K562 (cell line): ENCODE measurements around the gene USP32. TPM values are rescaled to one million over a fixed set of nuclear protein-coding genes. Genes with fewer than 3 reads are reported as not detected.

Source experiments
- BRCA1 ChIP-seq, 2 experiments: fragments of 450-650 bp in 1 of 2; sonication (generic) in 1 of 2; formaldehyde crosslinking in 1 of 2; IDR thresholded peaks; 2 replicates each; pipeline versions ENCODE4 v1.5.0 to v1.6.1; 2017 to 2020; ENCODE audit warnings: mild to moderate bottlenecking in 1 of 2, missing genetic modification reagents in 1 of 2
- FOSL1 ChIP-seq: fragments of 200-800 bp; sonication (Bioruptor generic); conservative IDR thresholded peaks from 2 replicates; pipeline ENCODE4 v1.6.1; 2016; ENCODE audit warnings: missing genetic modification characterization, missing compliant biosample characterization
- GABPA ChIP-seq: fragments of 200-800 bp; sonication (Bioruptor generic); conservative IDR thresholded peaks from 2 replicates; pipeline ENCODE4 v1.6.1; 2016; ENCODE audit warnings: low read depth, missing genetic modification characterization, missing compliant biosample characterization
- KHSRP ChIP-seq: fragments of 450-650 bp; IDR thresholded peaks from 2 replicates; pipeline ENCODE4 v1.6.1; 2017
- MTA1 ChIP-seq: fragments of 450-650 bp; IDR thresholded peaks from 2 replicates; pipeline ENCODE4 v1.6.1; 2017; ENCODE audit warnings: borderline replicate concordance
- MTA3 ChIP-seq: fragments of 450-650 bp; formaldehyde crosslinking; IDR thresholded peaks from 2 replicates; pipeline ENCODE4 v1.6.1; 2017; ENCODE audit warnings: mild to moderate bottlenecking, borderline replicate concordance
- MXI1 ChIP-seq: IDR thresholded peaks from 2 replicates; pipeline ENCODE4 v1.6.1; 2011; ENCODE audit warnings: low read depth, mild to moderate bottlenecking, improper control_type of control experiment, low read length
- NCOA6 ChIP-seq: fragments of 450-650 bp; IDR thresholded peaks from 2 replicates; pipeline ENCODE4 v1.6.1; 2017; ENCODE audit warnings: mild to moderate bottlenecking
- TAL1 ChIP-seq: fragments of 450-650 bp; IDR thresholded peaks from 2 replicates; pipeline ENCODE4 v1.6.1; 2016; ENCODE audit warnings: mild to moderate bottlenecking
- XRCC4 ChIP-seq: IDR thresholded peaks from one replicate; pipeline ENCODE4 v1.6.1; 2011; ENCODE audit not compliant: insufficient read depth, insufficient read length; ENCODE audit errors: extremely low read depth
- ZNF197 ChIP-seq: fragments of 200-800 bp; sonication (Bioruptor generic); IDR thresholded peaks from 2 replicates; pipeline ENCODE4 v1.6.1; 2016; ENCODE audit warnings: low read depth, missing genetic modification characterization, missing compliant biosample characterization
- ZNF444 ChIP-seq: fragments of 250-450 bp; sonication (Bioruptor Pico); IDR thresholded peaks from 2 replicates; pipeline ENCODE4 v1.4.0; 2020; ENCODE audit warnings: mild to moderate bottlenecking, moderate library complexity
- polyA plus RNA-seq, 8 experiments: library from polyadenylated mRNA; depleted of rRNA in 4 of 8; stranded (reverse) in 5 of 8; unstranded in 3 of 8; fragments of >200 nt; fragmentation: Nextera tagmentation in 2 of 8; fragmentation: Illumina TruSeq in 1 of 8; extraction: Ambion mirVana in 2 of 8; extraction: Trizol in 1 of 8; gene quantifications; 2 replicates each; pipeline versions ENCODE4 v1.2.1 to v1.2.3, GENCODE V29; 2011 to 2014; ENCODE audit warnings: inconsistent platforms in 1 of 8, missing spikeins in 1 of 8
- total RNA-seq, 7 experiments: library from RNA; depleted of rRNA in 6 of 7; stranded (reverse); fragments of >200 nt in 6 of 7; fragmentation: Illumina TruSeq in 2 of 7; extraction: Trizol in 2 of 7; gene quantifications; 2 replicates each; pipeline versions ENCODE4 v1.2.1 to v1.2.3, GENCODE V29; 2011 to 2021; ENCODE audit warnings: low replicate concordance in 1 of 7
- TF ChIP-seq, protein P1 (sequence below), 2 experiments: fragments of 450-650 bp in 1 of 2; sonication (generic) in 1 of 2; formaldehyde crosslinking in 1 of 2; IDR thresholded peaks in 1 of 2; conservative IDR thresholded peaks in 1 of 2; 2 replicates each; pipeline versions ENCODE4 v1.6.1 to v1.8.1; 2016 to 2023; ENCODE audit warnings: mild to moderate bottlenecking in 2 of 2, moderate library complexity in 2 of 2, inconsistent platforms in 1 of 2, missing genetic modification reagents in 1 of 2
- TF ChIP-seq, protein P2 (sequence below): fragments of 450-650 bp; conservative IDR thresholded peaks from 2 replicates; pipeline ENCODE4 v1.6.1; 2016; ENCODE audit warnings: missing genetic modification characterization, low read depth, mild to moderate bottlenecking, missing compliant biosample characterization, moderate library complexity
- TF ChIP-seq, protein P3 (sequence below): fragments of 450-650 bp; formaldehyde crosslinking; IDR thresholded peaks from 2 replicates; pipeline ENCODE4 v1.4.0; 2020; ENCODE audit warnings: mild to moderate bottlenecking, moderate library complexity
- TF ChIP-seq, protein P4 (sequence below), 2 experiments: fragments of 450-650 bp; formaldehyde crosslinking in 1 of 2; IDR thresholded peaks; 2 replicates each; pipeline versions ENCODE4 v1.4.0 to v1.6.1; 2014 to 2020; ENCODE audit warnings: mild to moderate bottlenecking in 2 of 2, borderline replicate concordance in 1 of 2, low read depth in 1 of 2

The USP32 gene
- total and polyA plus RNA-seq, 9 of the 15 experiments (the other 6 are each of a cell fraction or from before 2014, with no cell fraction given): 18.0 to 69.3 (median 47.1) TPM

DNA sequence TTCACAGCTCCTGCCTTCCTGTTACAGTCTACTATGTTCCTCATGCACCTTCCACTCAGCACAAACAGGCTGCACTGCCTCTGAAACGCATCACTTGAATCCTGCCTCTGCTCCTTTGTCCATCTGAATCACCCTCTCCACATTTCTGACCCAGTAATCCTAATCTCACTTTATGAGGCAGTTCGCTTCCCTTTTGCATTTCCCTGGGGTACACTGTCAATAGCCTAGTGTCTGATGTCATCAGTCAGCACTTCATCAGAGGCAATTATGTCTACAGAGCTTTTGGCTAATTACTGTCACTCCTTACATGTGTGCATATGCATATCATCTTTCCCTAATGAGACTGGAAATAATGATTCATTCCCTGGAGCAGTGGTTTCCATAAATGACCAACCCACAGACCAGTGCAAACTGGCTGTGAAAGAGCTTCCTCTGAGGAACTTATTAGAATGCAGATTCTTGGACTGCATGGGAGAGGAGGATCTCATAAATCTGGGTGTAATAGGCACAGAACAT is 218.6 kb downstream of the USP32 start (continued):
- TF ChIP-seq NCOA6: no peak
- TF ChIP-seq, protein P1, sequence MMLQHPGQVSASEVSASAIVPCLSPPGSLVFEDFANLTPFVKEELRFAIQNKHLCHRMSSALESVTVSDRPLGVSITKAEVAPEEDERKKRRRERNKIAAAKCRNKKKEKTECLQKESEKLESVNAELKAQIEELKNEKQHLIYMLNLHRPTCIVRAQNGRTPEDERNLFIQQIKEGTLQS (IDR thresholded peaks at IDR 0.05): peak; percentile 75
- TF ChIP-seq, protein P1 (CRISPR knock-in tag; conservative IDR thresholded peaks at IDR 0.05): no peak
- no peak for TF ChIP-seq TAL1
- no peak for TF ChIP-seq GABPA
- TF ChIP-seq MTA1: no peak
- no peak for TF ChIP-seq ZNF197 (CRISPR knock-in tag)
- TF ChIP-seq, protein P2, sequence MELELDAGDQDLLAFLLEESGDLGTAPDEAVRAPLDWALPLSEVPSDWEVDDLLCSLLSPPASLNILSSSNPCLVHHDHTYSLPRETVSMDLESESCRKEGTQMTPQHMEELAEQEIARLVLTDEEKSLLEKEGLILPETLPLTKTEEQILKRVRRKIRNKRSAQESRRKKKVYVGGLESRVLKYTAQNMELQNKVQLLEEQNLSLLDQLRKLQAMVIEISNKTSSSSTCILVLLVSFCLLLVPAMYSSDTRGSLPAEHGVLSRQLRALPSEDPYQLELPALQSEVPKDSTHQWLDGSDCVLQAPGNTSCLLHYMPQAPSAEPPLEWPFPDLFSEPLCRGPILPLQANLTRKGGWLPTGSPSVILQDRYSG (tag): no peak
- TF ChIP-seq KHSRP: no peak
- no peak for TF ChIP-seq MXI1
- no peak for TF ChIP-seq MTA3
- TF ChIP-seq, protein P3, sequence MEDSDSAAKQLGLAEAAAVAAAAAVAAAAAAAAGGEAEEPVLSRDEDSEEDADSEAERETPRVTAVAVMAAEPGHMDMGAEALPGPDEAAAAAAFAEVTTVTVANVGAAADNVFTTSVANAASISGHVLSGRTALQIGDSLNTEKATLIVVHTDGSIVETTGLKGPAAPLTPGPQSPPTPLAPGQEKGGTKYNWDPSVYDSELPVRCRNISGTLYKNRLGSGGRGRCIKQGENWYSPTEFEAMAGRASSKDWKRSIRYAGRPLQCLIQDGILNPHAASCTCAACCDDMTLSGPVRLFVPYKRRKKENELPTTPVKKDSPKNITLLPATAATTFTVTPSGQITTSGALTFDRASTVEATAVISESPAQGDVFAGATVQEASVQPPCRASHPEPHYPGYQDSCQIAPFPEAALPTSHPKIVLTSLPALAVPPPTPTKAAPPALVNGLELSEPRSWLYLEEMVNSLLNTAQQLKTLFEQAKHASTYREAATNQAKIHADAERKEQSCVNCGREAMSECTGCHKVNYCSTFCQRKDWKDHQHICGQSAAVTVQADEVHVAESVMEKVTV (CRISPR knock-in tag): no peak
- TF ChIP-seq BRCA1 (IDR thresholded peaks at IDR 0.05): no peak
- no peak for TF ChIP-seq BRCA1 (CRISPR knock-in tag; IDR thresholded peaks at IDR 0.05)
- peak; percentile 61 for TF ChIP-seq FOSL1 (tag)
- TF ChIP-seq, protein P4, sequence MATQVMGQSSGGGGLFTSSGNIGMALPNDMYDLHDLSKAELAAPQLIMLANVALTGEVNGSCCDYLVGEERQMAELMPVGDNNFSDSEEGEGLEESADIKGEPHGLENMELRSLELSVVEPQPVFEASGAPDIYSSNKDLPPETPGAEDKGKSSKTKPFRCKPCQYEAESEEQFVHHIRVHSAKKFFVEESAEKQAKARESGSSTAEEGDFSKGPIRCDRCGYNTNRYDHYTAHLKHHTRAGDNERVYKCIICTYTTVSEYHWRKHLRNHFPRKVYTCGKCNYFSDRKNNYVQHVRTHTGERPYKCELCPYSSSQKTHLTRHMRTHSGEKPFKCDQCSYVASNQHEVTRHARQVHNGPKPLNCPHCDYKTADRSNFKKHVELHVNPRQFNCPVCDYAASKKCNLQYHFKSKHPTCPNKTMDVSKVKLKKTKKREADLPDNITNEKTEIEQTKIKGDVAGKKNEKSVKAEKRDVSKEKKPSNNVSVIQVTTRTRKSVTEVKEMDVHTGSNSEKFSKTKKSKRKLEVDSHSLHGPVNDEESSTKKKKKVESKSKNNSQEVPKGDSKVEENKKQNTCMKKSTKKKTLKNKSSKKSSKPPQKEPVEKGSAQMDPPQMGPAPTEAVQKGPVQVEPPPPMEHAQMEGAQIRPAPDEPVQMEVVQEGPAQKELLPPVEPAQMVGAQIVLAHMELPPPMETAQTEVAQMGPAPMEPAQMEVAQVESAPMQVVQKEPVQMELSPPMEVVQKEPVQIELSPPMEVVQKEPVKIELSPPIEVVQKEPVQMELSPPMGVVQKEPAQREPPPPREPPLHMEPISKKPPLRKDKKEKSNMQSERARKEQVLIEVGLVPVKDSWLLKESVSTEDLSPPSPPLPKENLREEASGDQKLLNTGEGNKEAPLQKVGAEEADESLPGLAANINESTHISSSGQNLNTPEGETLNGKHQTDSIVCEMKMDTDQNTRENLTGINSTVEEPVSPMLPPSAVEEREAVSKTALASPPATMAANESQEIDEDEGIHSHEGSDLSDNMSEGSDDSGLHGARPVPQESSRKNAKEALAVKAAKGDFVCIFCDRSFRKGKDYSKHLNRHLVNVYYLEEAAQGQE (IDR thresholded peaks at IDR 0.05; ENCODE audit: borderline replicate concordance): peak; percentile 62
- TF ChIP-seq, protein P4 (CRISPR knock-in tag; IDR thresholded peaks at IDR 0.05; ENCODE audit: low read depth): no peak
- TF ChIP-seq ZNF444 (CRISPR knock-in tag): no peak
- no peak for TF ChIP-seq XRCC4
